ENCODE results near the gene RGS7BP. TPM values are rescaled to one million over a fixed set of nuclear protein-coding genes. Genes with fewer than 3 reads are reported as not detected.

The RGS7BP gene
- total and polyA plus RNA-seq, 2 donors (not counting 1 experiment from before 2014, with no cell fraction given), result under 0.01 to 0.20 TPM

DNA sequence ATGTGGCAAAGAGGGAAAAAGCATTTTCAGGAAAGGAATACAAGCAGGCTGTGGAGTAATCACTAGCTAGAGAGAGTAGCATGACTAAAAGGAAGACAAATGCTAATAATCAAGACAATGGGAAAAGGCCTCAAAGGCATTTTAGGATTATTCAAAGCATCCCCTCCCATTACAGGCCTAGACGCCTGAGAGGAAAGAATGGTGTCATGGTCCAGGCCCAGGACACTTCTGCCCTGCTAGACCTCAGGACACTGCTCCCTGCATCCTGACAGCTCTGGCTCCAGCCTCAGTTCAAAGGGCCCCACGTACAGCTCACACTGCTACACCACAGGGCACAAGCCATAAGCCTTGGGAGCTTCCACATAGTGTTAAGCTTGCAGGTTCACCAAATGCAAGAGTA, 143.7 kb downstream of the RGS7BP start:
- no peaks in the 10 kb centered on the region for H3K36me3 ChIP-seq (ENCODE audit: control insufficient read depth, insufficient read depth, low read length)
- no peak overlapping the region for H3K4me3 ChIP-seq (replicated peaks in 1 of 4; ENCODE audit: control extremely low read depth in 1 of 4, insufficient read depth in 1 of 4, low read depth in 3 of 4, low read length in 4 of 4)
- no peaks in the 10 kb centered on the region for H3K79me2 ChIP-seq (ENCODE audit: control insufficient read depth, insufficient read depth, low read length)
- no peaks in the 10 kb centered on the region for H3K9me3 ChIP-seq (ENCODE audit: control insufficient read depth, insufficient read depth, low read depth, low read length)
- H3K27ac ChIP-seq (ENCODE audit: insufficient read depth, low read length), result no peak overlapping the region
- H4K20me1 ChIP-seq (ENCODE audit: control insufficient read depth, extremely low read depth, insufficient read depth, low read length), result no peaks in the 10 kb centered on the region
- no peaks in the 10 kb centered on the region for H3K4me1 ChIP-seq (ENCODE audit: control insufficient read depth, extremely low read depth, insufficient read depth, low read length)
- H2AFZ ChIP-seq (ENCODE audit: low read length), result no peak overlapping the region
- H3K27me3 ChIP-seq (ENCODE audit: control insufficient read depth, insufficient read depth, low read length), result no peaks in the 10 kb centered on the region
- TF ChIP-seq, protein P1, sequence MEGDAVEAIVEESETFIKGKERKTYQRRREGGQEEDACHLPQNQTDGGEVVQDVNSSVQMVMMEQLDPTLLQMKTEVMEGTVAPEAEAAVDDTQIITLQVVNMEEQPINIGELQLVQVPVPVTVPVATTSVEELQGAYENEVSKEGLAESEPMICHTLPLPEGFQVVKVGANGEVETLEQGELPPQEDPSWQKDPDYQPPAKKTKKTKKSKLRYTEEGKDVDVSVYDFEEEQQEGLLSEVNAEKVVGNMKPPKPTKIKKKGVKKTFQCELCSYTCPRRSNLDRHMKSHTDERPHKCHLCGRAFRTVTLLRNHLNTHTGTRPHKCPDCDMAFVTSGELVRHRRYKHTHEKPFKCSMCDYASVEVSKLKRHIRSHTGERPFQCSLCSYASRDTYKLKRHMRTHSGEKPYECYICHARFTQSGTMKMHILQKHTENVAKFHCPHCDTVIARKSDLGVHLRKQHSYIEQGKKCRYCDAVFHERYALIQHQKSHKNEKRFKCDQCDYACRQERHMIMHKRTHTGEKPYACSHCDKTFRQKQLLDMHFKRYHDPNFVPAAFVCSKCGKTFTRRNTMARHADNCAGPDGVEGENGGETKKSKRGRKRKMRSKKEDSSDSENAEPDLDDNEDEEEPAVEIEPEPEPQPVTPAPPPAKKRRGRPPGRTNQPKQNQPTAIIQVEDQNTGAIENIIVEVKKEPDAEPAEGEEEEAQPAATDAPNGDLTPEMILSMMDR (conservative IDR thresholded peaks at IDR 0.05 in 1 of 2, IDR thresholded peaks at IDR 0.05 in 1 of 2; ENCODE audit: low read depth in 1 of 2, low read length in 2 of 2), result no peak
- no peak for TF ChIP-seq EZH2 (IDR thresholded peaks at IDR 0.05; ENCODE audit: low read length, missing control alignments)
- H3K4me2 ChIP-seq (ENCODE audit: extremely low read depth, insufficient read depth, low read length), result no peak overlapping the region
- no peak for DNase-seq (ENCODE audit: low read depth in 2 of 2)
- no peak overlapping the region for H3K9ac ChIP-seq (ENCODE audit: insufficient read depth, low read length)

DNA sequence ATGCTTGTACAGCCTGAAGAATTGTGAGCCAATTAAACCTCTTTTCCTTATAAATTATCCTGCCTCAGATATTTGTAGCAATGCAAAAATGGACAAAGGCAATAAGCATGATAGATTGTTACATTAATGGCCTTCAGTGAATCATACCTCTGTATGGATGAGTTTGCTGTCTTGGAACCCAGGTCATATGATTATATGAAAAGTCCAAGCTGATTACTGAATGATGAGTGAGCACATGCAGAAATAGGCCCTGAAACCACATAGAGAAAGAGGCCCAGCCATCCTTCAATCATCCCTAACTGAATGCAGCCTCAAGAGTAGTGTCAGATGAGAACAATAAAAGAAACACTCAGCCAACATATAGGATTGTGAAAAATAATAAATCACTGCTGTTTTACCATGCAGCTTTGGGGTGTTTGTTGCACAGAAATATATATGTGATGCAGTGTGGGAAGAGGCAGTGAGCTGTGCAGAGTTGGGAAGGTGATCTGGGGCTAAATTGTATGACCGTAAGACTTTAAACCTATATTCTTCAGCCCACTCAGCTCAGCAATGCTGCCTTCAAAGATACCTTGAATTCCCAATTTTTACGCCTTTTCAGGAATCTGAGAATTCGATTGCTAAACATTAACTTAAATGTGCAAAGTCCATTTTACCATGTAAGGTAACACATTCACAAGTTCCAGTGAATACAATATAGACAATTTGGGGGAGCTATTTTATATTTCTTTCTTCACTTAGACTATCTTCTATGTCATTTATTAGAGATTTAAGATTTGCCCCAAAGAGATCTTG, 148.1 kb downstream of the RGS7BP start:
- H3K27me3 ChIP-seq (ENCODE audit: control insufficient read depth, insufficient read depth, low read length), result no peaks in the 10 kb centered on the region
- H3K27ac ChIP-seq (ENCODE audit: insufficient read depth, low read length), result no peak overlapping the region
- no peak overlapping the region for H2AFZ ChIP-seq (ENCODE audit: low read length)
- H3K4me1 ChIP-seq (ENCODE audit: control insufficient read depth, extremely low read depth, insufficient read depth, low read length), result no peaks in the 10 kb centered on the region
- no peaks in the 10 kb centered on the region for H4K20me1 ChIP-seq (ENCODE audit: control insufficient read depth, extremely low read depth, insufficient read depth, low read length)
- TF ChIP-seq, protein P1 (conservative IDR thresholded peaks at IDR 0.05 in 1 of 2, IDR thresholded peaks at IDR 0.05 in 1 of 2; ENCODE audit: low read depth in 1 of 2, low read length in 2 of 2), result no peak
- TF ChIP-seq EZH2 (IDR thresholded peaks at IDR 0.05; ENCODE audit: low read length, missing control alignments), result no peak
- no peak overlapping the region for H3K9ac ChIP-seq (ENCODE audit: insufficient read depth, low read length)
- no peaks in the 10 kb centered on the region for H3K9me3 ChIP-seq (ENCODE audit: control insufficient read depth, insufficient read depth, low read depth, low read length)
- no peak overlapping the region for H3K4me2 ChIP-seq (ENCODE audit: extremely low read depth, insufficient read depth, low read length)
- DNase-seq (ENCODE audit: low read depth in 2 of 2), result peak in 1 of 2 donors; percentile 5
- no peak overlapping the region for H3K4me3 ChIP-seq (replicated peaks in 1 of 4; ENCODE audit: control extremely low read depth in 1 of 4, insufficient read depth in 1 of 4, low read depth in 3 of 4, low read length in 4 of 4)
- H3K36me3 ChIP-seq (ENCODE audit: control insufficient read depth, insufficient read depth, low read length), result no peaks in the 10 kb centered on the region
- no peaks in the 10 kb centered on the region for H3K79me2 ChIP-seq (ENCODE audit: control insufficient read depth, insufficient read depth, low read length)

DNA sequence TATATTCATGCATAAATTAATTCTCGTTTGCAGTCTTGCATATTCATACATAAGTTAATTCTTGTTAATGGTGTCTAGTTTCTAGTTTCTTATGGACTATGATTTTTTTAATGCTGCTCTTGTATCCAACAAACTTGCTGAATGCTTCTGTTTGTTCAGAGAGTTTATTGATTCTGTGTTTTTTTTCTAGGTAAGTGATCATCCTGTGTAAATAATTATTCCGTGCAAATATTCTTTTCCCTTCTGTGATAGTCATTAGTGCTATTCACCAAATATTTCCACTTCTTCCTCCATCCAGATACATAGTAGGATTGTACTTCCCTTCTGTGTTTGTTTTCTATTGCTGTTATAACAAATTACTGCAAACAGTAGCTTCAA, 148.7 kb downstream of the RGS7BP start:
- no peaks in the 10 kb centered on the region for H3K9me3 ChIP-seq (ENCODE audit: control insufficient read depth, insufficient read depth, low read depth, low read length)
- H3K79me2 ChIP-seq (ENCODE audit: control insufficient read depth, insufficient read depth, low read length), result no peaks in the 10 kb centered on the region
- DNase-seq (ENCODE audit: low read depth in 2 of 2), result no peak
- no peak overlapping the region for H3K9ac ChIP-seq (ENCODE audit: insufficient read depth, low read length)
- H3K27me3 ChIP-seq (ENCODE audit: control insufficient read depth, insufficient read depth, low read length), result no peaks in the 10 kb centered on the region
- no peaks in the 10 kb centered on the region for H4K20me1 ChIP-seq (ENCODE audit: control insufficient read depth, extremely low read depth, insufficient read depth, low read length)
- H3K4me1 ChIP-seq (ENCODE audit: control insufficient read depth, extremely low read depth, insufficient read depth, low read length), result no peaks in the 10 kb centered on the region
- no peak overlapping the region for H3K27ac ChIP-seq (ENCODE audit: insufficient read depth, low read length)
- no peak overlapping the region for H3K4me2 ChIP-seq (ENCODE audit: extremely low read depth, insufficient read depth, low read length)
- H3K36me3 ChIP-seq (ENCODE audit: control insufficient read depth, insufficient read depth, low read length), result no peaks in the 10 kb centered on the region
- no peak overlapping the region for H2AFZ ChIP-seq (ENCODE audit: low read length)
- no peak for TF ChIP-seq EZH2 (IDR thresholded peaks at IDR 0.05; ENCODE audit: low read length, missing control alignments)
- TF ChIP-seq, protein P1 (conservative IDR thresholded peaks at IDR 0.05 in 1 of 2, IDR thresholded peaks at IDR 0.05 in 1 of 2; ENCODE audit: low read depth in 1 of 2, low read length in 2 of 2), result no peak
- no peak overlapping the region for H3K4me3 ChIP-seq (replicated peaks in 1 of 4; ENCODE audit: control extremely low read depth in 1 of 4, insufficient read depth in 1 of 4, low read depth in 3 of 4, low read length in 4 of 4)

Measured in fibroblast of lung (primary cell).